ENCODE measurements around the gene DCAF16.

The DCAF16 gene

GRCh38 chr4:17812125-17812524 lies 1.6 kb upstream of the DCAF16 start:
- FAIRE-seq (no peak), DNase-seq (ENCODE audit: insufficient read length) (no peak)
- TF ChIP-seq POLR2A (IDR thresholded peaks at IDR 0.05; ENCODE audit: low read depth, low read length) (no peak), TAF1 (IDR thresholded peaks at IDR 0.05; ENCODE audit: borderline replicate concordance, low read depth, low read length) (no peak), POLR2AphosphoS5 (IDR thresholded peaks at IDR 0.05; ENCODE audit: low read depth, low read length) (no peak)

- no peak for TF ChIP-seq POLR2A (IDR thresholded peaks at IDR 0.05; ENCODE audit: low read depth, low read length)
- no peak for TF ChIP-seq POLR2AphosphoS5 (IDR thresholded peaks at IDR 0.05; ENCODE audit: low read depth, low read length)
- TF ChIP-seq TAF1 (IDR thresholded peaks at IDR 0.05; ENCODE audit: borderline replicate concordance, low read depth, low read length), result no peak
- FAIRE-seq, result no peak
- no peak for DNase-seq (ENCODE audit: insufficient read length)
Observed at GRCh38 chr4:17811078-17811603, 584 bp upstream of the DCAF16 start.

GRCh38 chr4:17809667-17810066 lies 890 bp downstream of the DCAF16 start:
- DNase-seq (ENCODE audit: insufficient read length) (no peak), FAIRE-seq (no peak)
- TF ChIP-seq POLR2A (IDR thresholded peaks at IDR 0.05; ENCODE audit: low read depth, low read length), result no peak
- TF ChIP-seq POLR2AphosphoS5 (IDR thresholded peaks at IDR 0.05; ENCODE audit: low read depth, low read length), result no peak
- no peak for TF ChIP-seq TAF1 (IDR thresholded peaks at IDR 0.05; ENCODE audit: borderline replicate concordance, low read depth, low read length)

- TF ChIP-seq POLR2AphosphoS5 (IDR thresholded peaks at IDR 0.05; ENCODE audit: low read depth, low read length) (no peak), TAF1 (IDR thresholded peaks at IDR 0.05; ENCODE audit: borderline replicate concordance, low read depth, low read length) (no peak), POLR2A (IDR thresholded peaks at IDR 0.05; ENCODE audit: low read depth, low read length) (no peak)
- FAIRE-seq, result no peak
- no peak for DNase-seq (ENCODE audit: insufficient read length)
Observed at GRCh38 chr4:17807446-17807845, 3.1 kb downstream of the DCAF16 start.

GRCh38 chr4:17805580-17806155 lies 4.9 kb downstream of the DCAF16 start:
- TF ChIP-seq POLR2A (IDR thresholded peaks at IDR 0.05; ENCODE audit: low read depth, low read length) (no peak), TAF1 (IDR thresholded peaks at IDR 0.05; ENCODE audit: borderline replicate concordance, low read depth, low read length) (no peak), POLR2AphosphoS5 (IDR thresholded peaks at IDR 0.05; ENCODE audit: low read depth, low read length) (no peak)
- FAIRE-seq, result no peak
- no peak for DNase-seq (ENCODE audit: insufficient read length)

- no peak for DNase-seq (ENCODE audit: insufficient read length)
- FAIRE-seq, result no peak
- TF ChIP-seq POLR2A (IDR thresholded peaks at IDR 0.05; ENCODE audit: low read depth, low read length) (no peak), POLR2AphosphoS5 (IDR thresholded peaks at IDR 0.05; ENCODE audit: low read depth, low read length) (no peak), TAF1 (IDR thresholded peaks at IDR 0.05; ENCODE audit: borderline replicate concordance, low read depth, low read length) (no peak)
Observed at GRCh38 chr4:17797808-17798207, 12.7 kb downstream of the DCAF16 start.

GRCh38 chr4:17794730-17795129 lies 15.8 kb downstream of the DCAF16 start:
- FAIRE-seq (no peak), DNase-seq (ENCODE audit: insufficient read length) (no peak)
- TF ChIP-seq POLR2A (IDR thresholded peaks at IDR 0.05; ENCODE audit: low read depth, low read length), result no peak
- no peak for TF ChIP-seq POLR2AphosphoS5 (IDR thresholded peaks at IDR 0.05; ENCODE audit: low read depth, low read length)
- TF ChIP-seq TAF1 (IDR thresholded peaks at IDR 0.05; ENCODE audit: borderline replicate concordance, low read depth, low read length), result no peak

GRCh38 chr4:17788956-17789355 lies 21.6 kb downstream of the DCAF16 start:
- FAIRE-seq (no peak), DNase-seq (ENCODE audit: insufficient read length) (no peak)
- TF ChIP-seq TAF1 (IDR thresholded peaks at IDR 0.05; ENCODE audit: borderline replicate concordance, low read depth, low read length) (no peak), POLR2A (IDR thresholded peaks at IDR 0.05; ENCODE audit: low read depth, low read length) (no peak), POLR2AphosphoS5 (IDR thresholded peaks at IDR 0.05; ENCODE audit: low read depth, low read length) (no peak)

- no peak for TF ChIP-seq POLR2AphosphoS5 (IDR thresholded peaks at IDR 0.05; ENCODE audit: low read depth, low read length)
- no peak for TF ChIP-seq POLR2A (IDR thresholded peaks at IDR 0.05; ENCODE audit: low read depth, low read length)
- no peak for TF ChIP-seq TAF1 (IDR thresholded peaks at IDR 0.05; ENCODE audit: borderline replicate concordance, low read depth, low read length)
- DNase-seq (ENCODE audit: insufficient read length) (no peak), FAIRE-seq (no peak)
Observed at GRCh38 chr4:17787315-17787714, 23.2 kb downstream of the DCAF16 start.

- FAIRE-seq (no peak), DNase-seq (ENCODE audit: insufficient read length) (no peak)
- no peak for TF ChIP-seq POLR2AphosphoS5 (IDR thresholded peaks at IDR 0.05; ENCODE audit: low read depth, low read length)
- no peak for TF ChIP-seq TAF1 (IDR thresholded peaks at IDR 0.05; ENCODE audit: borderline replicate concordance, low read depth, low read length)
Observed at GRCh38 chr4:17786567-17786966, 24.0 kb downstream of the DCAF16 start.

GRCh38 chr4:17785858-17786257 lies 24.7 kb downstream of the DCAF16 start:
- FAIRE-seq, result no peak
- DNase-seq (ENCODE audit: insufficient read length), result no peak
- TF ChIP-seq TAF1 (IDR thresholded peaks at IDR 0.05; ENCODE audit: borderline replicate concordance, low read depth, low read length) (no peak), POLR2A (IDR thresholded peaks at IDR 0.05; ENCODE audit: low read depth, low read length) (no peak), POLR2AphosphoS5 (IDR thresholded peaks at IDR 0.05; ENCODE audit: low read depth, low read length) (no peak)

All from GM12892 (cell line).